ENCODE results near the gene VMP1.

The VMP1 gene

GRCh38 chr17:59884861-59885260 is 177.4 kb downstream of the VMP1 start:
- Histone ChIP-seq H2AFZ (ENCODE audit: low read depth, low read length) (no peak overlapping the region), H4K20me1 (ENCODE audit: insufficient read depth, low read length) (no peaks in the 10 kb centered on the region), H3K9me3 (ENCODE audit: insufficient read depth, low read length, severe bottlenecking) (no peaks in the 10 kb centered on the region), H3K36me3 (ENCODE audit: insufficient read depth, low read length) (peaks cover 36% of the 10 kb centered on the region), H3K4me3 (ENCODE audit: low read depth in 1 of 2, low read length in 2 of 2) (no peak overlapping the region), H3K79me2 (ENCODE audit: insufficient read depth, low read length) (0 out of 2 replicates have a peak, but pooled peaks cover 6% of the 10 kb centered on the region), H3K27ac (ENCODE audit: low read length) (no peak overlapping the region), H3K4me2 (ENCODE audit: insufficient read depth, low read length) (no peak overlapping the region), H3K9ac (ENCODE audit: low read depth, low read length) (no peak overlapping the region), H3K4me1 (ENCODE audit: insufficient read depth, low read length) (no peaks in the 10 kb centered on the region), H3K27me3 (ENCODE audit: insufficient read depth, low read length, poor library complexity) (no peaks in the 10 kb centered on the region)
- no peak for ATAC-seq (ENCODE audit: insufficient read depth, low read depth)
- TF ChIP-seq EZH2 (IDR thresholded peaks at IDR 0.05; ENCODE audit: borderline replicate concordance, low read depth, low read length, severe bottlenecking) (no peak), CTCF (IDR thresholded peaks at IDR 0.05; ENCODE audit: borderline replicate concordance, extremely low read depth, low read length, poor library complexity, severe bottlenecking) (no peak)
- DNase-seq, result no peak

GRCh38 chr17:59888145-59888750 is 180.8 kb downstream of the VMP1 start:
- H3K4me2 ChIP-seq (ENCODE audit: insufficient read depth, low read length), result no peak overlapping the region
- H3K79me2 ChIP-seq (ENCODE audit: insufficient read depth, low read length), result peaks cover 33% of the 10 kb centered on the region
- H3K9ac ChIP-seq (ENCODE audit: low read depth, low read length), result no peak overlapping the region; the same call in 1 of the 2 replicates
- no peaks in the 10 kb centered on the region for H4K20me1 ChIP-seq (ENCODE audit: insufficient read depth, low read length)
- no peak overlapping the region for H3K27ac ChIP-seq (ENCODE audit: low read length)
- H3K9me3 ChIP-seq (ENCODE audit: insufficient read depth, low read length, severe bottlenecking), result no peaks in the 10 kb centered on the region
- peaks cover 36% of the 10 kb centered on the region for H3K36me3 ChIP-seq (ENCODE audit: insufficient read depth, low read length)
- H3K4me1 ChIP-seq (ENCODE audit: insufficient read depth, low read length), result peaks cover 18% of the 10 kb centered on the region
- H3K27me3 ChIP-seq (ENCODE audit: insufficient read depth, low read length, poor library complexity), result no peaks in the 10 kb centered on the region
- DNase-seq (no peak), ATAC-seq (ENCODE audit: insufficient read depth, low read depth) (no peak)
- TF ChIP-seq EZH2 (IDR thresholded peaks at IDR 0.05; ENCODE audit: borderline replicate concordance, low read depth, low read length, severe bottlenecking) (no peak), CTCF (IDR thresholded peaks at IDR 0.05; ENCODE audit: borderline replicate concordance, extremely low read depth, low read length, poor library complexity, severe bottlenecking) (no peak)
- H3K4me3 ChIP-seq (ENCODE audit: low read depth in 1 of 2, low read length in 2 of 2), result no peak overlapping the region
- H2AFZ ChIP-seq (ENCODE audit: low read depth, low read length), result no peak overlapping the region

GRCh38 chr17:59890720-59891119 is 183.3 kb downstream of the VMP1 start:
- TF ChIP-seq EZH2 (IDR thresholded peaks at IDR 0.05; ENCODE audit: borderline replicate concordance, low read depth, low read length, severe bottlenecking) (no peak), CTCF (IDR thresholded peaks at IDR 0.05; ENCODE audit: borderline replicate concordance, extremely low read depth, low read length, poor library complexity, severe bottlenecking) (no peak)
- Histone ChIP-seq H4K20me1 (ENCODE audit: insufficient read depth, low read length) (no peaks in the 10 kb centered on the region), H3K27me3 (ENCODE audit: insufficient read depth, low read length, poor library complexity) (no peaks in the 10 kb centered on the region), H3K4me3 (ENCODE audit: low read depth in 1 of 2, low read length in 2 of 2) (no peak overlapping the region), H3K4me2 (ENCODE audit: insufficient read depth, low read length) (0 out of 2 replicates have a peak overlapping the region, but pooled peaks have one; percentile 84), H3K9ac (ENCODE audit: low read depth, low read length) (no peak overlapping the region), H3K79me2 (ENCODE audit: insufficient read depth, low read length) (peaks cover 56% of the 10 kb centered on the region), H3K9me3 (ENCODE audit: insufficient read depth, low read length, severe bottlenecking) (no peaks in the 10 kb centered on the region), H3K4me1 (ENCODE audit: insufficient read depth, low read length) (peaks cover 31% of the 10 kb centered on the region), H2AFZ (ENCODE audit: low read depth, low read length) (no peak overlapping the region), H3K36me3 (ENCODE audit: insufficient read depth, low read length) (peaks cover 16% of the 10 kb centered on the region; the same call in 1 of the 2 replicates), H3K27ac (ENCODE audit: low read length) (no peak overlapping the region)
- DNase-seq, result no peak
- no peak for ATAC-seq (ENCODE audit: insufficient read depth, low read depth)
